HepG2 (cell line): ENCODE results near the gene WDR62. TPM values are rescaled to one million over a fixed set of nuclear protein-coding genes. Genes with fewer than 3 reads are reported as not detected.

Experiments
- BRD4 ChIP-seq: sonication (generic); formaldehyde crosslinking; IDR thresholded peaks from 2 replicates; pipeline ENCODE4 v1.4.0; 2020; ENCODE audit warnings: missing genetic modification reagents
- FOXA3 ChIP-seq: IDR thresholded peaks from 2 replicates; pipeline ENCODE4 v1.6.1; 2016; ENCODE audit warnings: missing genetic modification reagents, missing compliant biosample characterization
- GABPA ChIP-seq, 2 experiments: IDR thresholded peaks; 2 replicates each; pipeline ENCODE4 v1.6.1; 2011 to 2016; ENCODE audit warnings: low read depth in 2 of 2, low read length in 1 of 2, missing biosample characterization in 1 of 2, missing genetic modification characterization in 1 of 2
- MAFF ChIP-seq: IDR thresholded peaks from 2 replicates; pipeline ENCODE4 v1.6.1; 2011; ENCODE audit warnings: low read depth, low read length, improper control_type of control experiment
- PBX2 ChIP-seq: IDR thresholded peaks from 2 replicates; pipeline ENCODE4 v1.6.1; 2016; ENCODE audit warnings: control low read depth
- POLR2AphosphoS2 ChIP-seq: IDR thresholded peaks from 2 replicates; pipeline ENCODE4 v1.6.1; 2011; ENCODE audit warnings: low read depth, low read length, improper control_type of control experiment
- RAD51 ChIP-seq: fragments of 450-650 bp; IDR thresholded peaks from 2 replicates; pipeline ENCODE4 v1.6.1; 2016; ENCODE audit warnings: borderline replicate concordance
- RELA ChIP-seq: sonication (generic); formaldehyde crosslinking; IDR thresholded peaks from 2 replicates; pipeline ENCODE4 v1.4.0; 2020; ENCODE audit warnings: missing genetic modification reagents
- RXRB ChIP-seq: IDR thresholded peaks from 2 replicates; pipeline ENCODE4 v1.6.1; 2016; ENCODE audit warnings: borderline replicate concordance, missing genetic modification reagents, missing compliant biosample characterization
- SIN3A ChIP-seq: IDR thresholded peaks from 2 replicates; pipeline ENCODE4 v1.6.1; 2011; ENCODE audit warnings: low read depth, mild to moderate bottlenecking, control low read depth, low read length, borderline replicate concordance
- SMAD3 ChIP-seq: sonication (generic); formaldehyde crosslinking; IDR thresholded peaks from 2 replicates; pipeline ENCODE4 v1.4.0; 2020; ENCODE audit warnings: missing genetic modification reagents
- XRCC5 ChIP-seq: fragments of 200-400 bp; formaldehyde crosslinking; optimal IDR thresholded peaks from 2 replicates; pipeline ENCODE3; 2017; ENCODE audit warnings: mild to moderate bottlenecking, low read length
- ZBTB44 ChIP-seq: sonication (generic); formaldehyde crosslinking; IDR thresholded peaks from 2 replicates; pipeline ENCODE4 v1.4.0; 2020; ENCODE audit warnings: missing genetic modification reagents
- ZFP36L1 ChIP-seq: sonication (generic); formaldehyde crosslinking; IDR thresholded peaks from 2 replicates; pipeline ENCODE4 v1.8.0; 2022; ENCODE audit warnings: mild to moderate bottlenecking, missing genetic modification reagents, moderate library complexity
- ZNF160 ChIP-seq: sonication (generic); formaldehyde crosslinking; IDR thresholded peaks from 2 replicates; pipeline ENCODE4 v1.8.0; 2022; ENCODE audit warnings: mild to moderate bottlenecking, inconsistent platforms, missing genetic modification reagents
- ZNF205 ChIP-seq: IDR thresholded peaks from 2 replicates; pipeline ENCODE4 v1.6.1; 2018; ENCODE audit warnings: missing biosample characterization, missing genetic modification reagents
- ZNF468 ChIP-seq: sonication (generic); formaldehyde crosslinking; IDR thresholded peaks from 2 replicates; pipeline ENCODE4 v1.8.0; 2022; ENCODE audit warnings: mild to moderate bottlenecking, moderate library complexity, missing genetic modification reagents
- ZNF614 ChIP-seq: IDR thresholded peaks from 2 replicates; pipeline ENCODE4 v1.6.1; 2018; ENCODE audit warnings: missing biosample characterization, missing genetic modification reagents, inconsistent platforms, borderline replicate concordance
- ZNF792 ChIP-seq: IDR thresholded peaks from 2 replicates; pipeline ENCODE4 v1.6.1; 2016
- polyA plus RNA-seq, 8 experiments: library from polyadenylated mRNA; depleted of rRNA in 3 of 8; stranded (reverse) in 7 of 8; unstranded in 1 of 8; fragments of >200 nt; fragmentation: Illumina TruSeq in 4 of 8; extraction: Trizol in 4 of 8; gene quantifications; 2 replicates each; pipeline versions ENCODE4 v1.2.1 to v1.2.3, GENCODE V29; 2011 to 2016; ENCODE audit warnings: low read depth in 4 of 8, missing spikeins in 1 of 8, mixed read lengths in 1 of 8; ENCODE audit not compliant: insufficient read depth in 1 of 8
- total RNA-seq, 5 experiments: library from RNA; depleted of rRNA; stranded (reverse); fragments of >200 nt; fragmentation: Illumina TruSeq; extraction: Trizol; gene quantifications; 2 replicates each; pipeline ENCODE4 v1.2.3, GENCODE V29; 2016; ENCODE audit warnings: low read depth in 1 of 5
- TF ChIP-seq, protein P1 (sequence below): sonication (generic); formaldehyde crosslinking; IDR thresholded peaks from 2 replicates; pipeline ENCODE4 v1.4.0; 2020; ENCODE audit warnings: missing genetic modification reagents
- TF ChIP-seq, protein P2 (sequence below): sonication (generic); formaldehyde crosslinking; IDR thresholded peaks from 2 replicates; pipeline ENCODE4 v1.5.1; 2020; ENCODE audit warnings: mild to moderate bottlenecking, missing genetic modification reagents, borderline replicate concordance
- TF ChIP-seq, protein P3 (sequence below): sonication (generic); formaldehyde crosslinking; IDR thresholded peaks from 2 replicates; pipeline ENCODE4 v1.8.1; 2023; ENCODE audit warnings: mild to moderate bottlenecking, missing genetic modification reagents
- TF ChIP-seq, protein P4 (sequence below): sonication (generic); formaldehyde crosslinking; IDR thresholded peaks from 2 replicates; pipeline ENCODE4 v1.5.1; 2020; ENCODE audit warnings: missing genetic modification reagents, mild to moderate bottlenecking, borderline replicate concordance

Gene WDR62
- total and polyA plus RNA-seq, 2 of the 13 experiments (the other 11 are each of a cell fraction or from before 2014, with no cell fraction given): 5.8 to 12.5 TPM

GRCh38 chr19:36054119-36054732, 471 bp upstream of the WDR62 start, which contains the start of gene THAP8 (continued):
- TF ChIP-seq, protein P1, sequence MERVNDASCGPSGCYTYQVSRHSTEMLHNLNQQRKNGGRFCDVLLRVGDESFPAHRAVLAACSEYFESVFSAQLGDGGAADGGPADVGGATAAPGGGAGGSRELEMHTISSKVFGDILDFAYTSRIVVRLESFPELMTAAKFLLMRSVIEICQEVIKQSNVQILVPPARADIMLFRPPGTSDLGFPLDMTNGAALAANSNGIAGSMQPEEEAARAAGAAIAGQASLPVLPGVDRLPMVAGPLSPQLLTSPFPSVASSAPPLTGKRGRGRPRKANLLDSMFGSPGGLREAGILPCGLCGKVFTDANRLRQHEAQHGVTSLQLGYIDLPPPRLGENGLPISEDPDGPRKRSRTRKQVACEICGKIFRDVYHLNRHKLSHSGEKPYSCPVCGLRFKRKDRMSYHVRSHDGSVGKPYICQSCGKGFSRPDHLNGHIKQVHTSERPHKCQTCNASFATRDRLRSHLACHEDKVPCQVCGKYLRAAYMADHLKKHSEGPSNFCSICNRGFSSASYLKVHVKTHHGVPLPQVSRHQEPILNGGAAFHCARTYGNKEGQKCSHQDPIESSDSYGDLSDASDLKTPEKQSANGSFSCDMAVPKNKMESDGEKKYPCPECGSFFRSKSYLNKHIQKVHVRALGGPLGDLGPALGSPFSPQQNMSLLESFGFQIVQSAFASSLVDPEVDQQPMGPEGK: peak; percentile 74
- TF ChIP-seq FOXA3 (CRISPR knock-in tag) (peak; percentile 70), MAFF (0 out of 2 replicates have a peak, but pooled peaks have one; percentile 26), SMAD3 (CRISPR knock-in tag) (peak; percentile 82), ZNF160 (CRISPR knock-in tag) (0 out of 2 replicates have a peak, but pooled peaks have one; percentile 72), ZNF205 (CRISPR knock-in tag) (peak; percentile 100), ZBTB44 (CRISPR knock-in tag) (0 out of 2 replicates have a peak, but pooled peaks have one; percentile 11), ZNF792 (peak; percentile 60; the same call in 1 of the 2 replicates), RAD51 (peak; percentile 98), ZNF468 (no peak), XRCC5 (peak; percentile 43), RELA (CRISPR knock-in tag) (no peak), BRD4 (no peak), SIN3A (peak; percentile 63; the same call in 1 of the 2 replicates), ZFP36L1 (CRISPR knock-in tag) (peak; percentile 21; the same call in 1 of the 2 replicates), POLR2AphosphoS2 (no peak), RXRB (peak; percentile 60; the same call in 1 of the 2 replicates), PBX2 (CRISPR knock-in tag) (peak; percentile 29; the same call in 1 of the 2 replicates), GABPA (IDR thresholded peaks at IDR 0.05; ENCODE audit: low read depth, low read length) (no peak), GABPA (CRISPR knock-in tag; IDR thresholded peaks at IDR 0.05; ENCODE audit: low read depth) (peak; percentile 65), ZNF614 (CRISPR knock-in tag) (peak; percentile 57; the same call in 1 of the 2 replicates)
- TF ChIP-seq, protein P2, sequence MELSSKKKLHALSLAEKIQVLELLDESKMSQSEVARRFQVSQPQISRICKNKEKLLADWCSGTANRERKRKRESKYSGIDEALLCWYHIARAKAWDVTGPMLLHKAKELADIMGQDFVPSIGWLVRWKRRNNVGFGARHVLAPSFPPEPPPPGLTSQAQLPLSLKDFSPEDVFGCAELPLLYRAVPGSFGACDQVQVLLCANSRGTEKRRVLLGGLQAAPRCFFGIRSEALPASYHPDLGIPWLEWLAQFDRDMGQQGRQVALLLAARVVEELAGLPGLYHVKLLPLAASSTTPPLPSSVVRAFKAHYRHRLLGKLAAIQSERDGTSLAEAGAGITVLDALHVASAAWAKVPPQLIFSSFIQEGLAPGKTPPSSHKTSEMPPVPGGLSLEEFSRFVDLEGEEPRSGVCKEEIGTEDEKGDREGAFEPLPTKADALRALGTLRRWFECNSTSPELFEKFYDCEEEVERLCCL (CRISPR knock-in tag): peak; percentile 93; the same call in 1 of the 2 replicates
- TF ChIP-seq, protein P3, sequence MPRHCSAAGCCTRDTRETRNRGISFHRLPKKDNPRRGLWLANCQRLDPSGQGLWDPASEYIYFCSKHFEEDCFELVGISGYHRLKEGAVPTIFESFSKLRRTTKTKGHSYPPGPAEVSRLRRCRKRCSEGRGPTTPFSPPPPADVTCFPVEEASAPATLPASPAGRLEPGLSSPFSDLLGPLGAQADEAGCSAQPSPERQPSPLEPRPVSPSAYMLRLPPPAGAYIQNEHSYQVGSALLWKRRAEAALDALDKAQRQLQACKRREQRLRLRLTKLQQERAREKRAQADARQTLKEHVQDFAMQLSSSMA (CRISPR knock-in tag): peak; percentile 84; the same call in 1 of the 2 replicates
- TF ChIP-seq, protein P4, sequence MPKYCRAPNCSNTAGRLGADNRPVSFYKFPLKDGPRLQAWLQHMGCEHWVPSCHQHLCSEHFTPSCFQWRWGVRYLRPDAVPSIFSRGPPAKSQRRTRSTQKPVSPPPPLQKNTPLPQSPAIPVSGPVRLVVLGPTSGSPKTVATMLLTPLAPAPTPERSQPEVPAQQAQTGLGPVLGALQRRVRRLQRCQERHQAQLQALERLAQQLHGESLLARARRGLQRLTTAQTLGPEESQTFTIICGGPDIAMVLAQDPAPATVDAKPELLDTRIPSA (CRISPR knock-in tag): peak; percentile 100
